ENCODE measurements around the gene NEURL1B.

GRCh38 chr5:172729588-172729987, 88.5 kb downstream of the NEURL1B start:
- no peak for TF ChIP-seq CTCF (conservative IDR thresholded peaks at IDR 0.05)
- no peak for TF ChIP-seq ZFX (IDR thresholded peaks at IDR 0.05)
